ENCODE results near the gene ATE1. TPM values are rescaled to one million over a fixed set of nuclear protein-coding genes. Genes with fewer than 3 reads are reported as not detected.

ATE1 gene
- total and polyA plus RNA-seq, 2 of the 4 experiments (the other 2 are of a cell fraction) = 6.4 to 27.8 TPM

- Histone ChIP-seq H3K23ac (ENCODE audit: low read depth, low read length) (no peak overlapping the region), H3K56ac (ENCODE audit: extremely low read depth, insufficient read depth, low read length) (no peak overlapping the region), H4K8ac (ENCODE audit: low read depth in 2 of 2, low read length in 2 of 2) (no peak overlapping the region), H2AK5ac (ENCODE audit: low read depth, low read length) (no peak overlapping the region), H4K20me1 (ENCODE audit: insufficient read depth, low read length) (no peaks in the 10 kb centered on the region), H3K9ac (ENCODE audit: low read depth, low read length) (no peak overlapping the region), H2BK20ac (ENCODE audit: low read depth, low read length) (no peak overlapping the region), H3K27me3 (ENCODE audit: control insufficient read depth, insufficient read depth, low read length) (no peaks in the 10 kb centered on the region), H3K36me3 (ENCODE audit: control insufficient read depth, insufficient read depth, low read length) (no peaks in the 10 kb centered on the region), H3K4me3 (ENCODE audit: insufficient read depth, low read depth, low read length) (no peak overlapping the region), H2AK9ac (replicated peaks; ENCODE audit: low read depth, low read length, poor library complexity) (no peak overlapping the region), H3K4me2 (ENCODE audit: low read depth, low read length) (no peak overlapping the region), H2BK15ac (ENCODE audit: low read depth, low read length) (no peak overlapping the region), H4K5ac (ENCODE audit: low read depth, low read length) (no peak overlapping the region), H3K27ac (ENCODE audit: insufficient read depth, low read length) (no peak overlapping the region), H2BK120ac (ENCODE audit: low read depth, low read length) (no peak overlapping the region), H2AFZ (replicated peaks; ENCODE audit: low read length, poor library complexity) (no peak overlapping the region), H3K18ac (ENCODE audit: low read depth, low read length) (no peak overlapping the region), H3K4me1 (ENCODE audit: control insufficient read depth, insufficient read depth, low read length) (no peaks in the 10 kb centered on the region), H4K91ac (ENCODE audit: insufficient read depth, low read depth, low read length) (no peak overlapping the region), H3K79me1 (ENCODE audit: low read depth in 1 of 2, low read length in 2 of 2) (no peaks in the 10 kb centered on the region), H2BK5ac (ENCODE audit: low read depth, low read length, poor library complexity, severe bottlenecking) (no peak overlapping the region), H3K4ac (ENCODE audit: low read depth, low read length) (no peak overlapping the region), H3K14ac (replicated peaks; ENCODE audit: low read depth, low read length) (no peak overlapping the region), H3K9me3 (ENCODE audit: control insufficient read depth, insufficient read depth, low read length) (peaks cover 3% of the 10 kb centered on the region), H3K9me1 (ENCODE audit: insufficient read depth, low read length) (no peaks in the 10 kb centered on the region)
- no TSS peak for BruUV-seq (replicated peaks)
- WGBS, 2 experiments (ENCODE audit: extremely low coverage in 2 of 2, insufficient read length in 1 of 2) = 80% methylated on average over 2 of the region's 10 CpGs; no CpG with 5 or more reads in 1 of the 2 experiments
- TF ChIP-seq CHD1 (IDR thresholded peaks at IDR 0.05; ENCODE audit: low read depth, low read length) = no peak
- TF ChIP-seq NFE2L2 (IDR thresholded peaks at IDR 0.05; ENCODE audit: low read depth, low read length) = no peak
- TF ChIP-seq CEBPB (IDR thresholded peaks at IDR 0.05; ENCODE audit: low read depth, low read length) = no peak
- no peak for TF ChIP-seq RAD21 (IDR thresholded peaks at IDR 0.05; ENCODE audit: low read length)
- TF ChIP-seq BHLHE40 (IDR thresholded peaks at IDR 0.05; ENCODE audit: low read depth, low read length) = no peak
- TF ChIP-seq MAZ (IDR thresholded peaks at IDR 0.05; ENCODE audit: borderline replicate concordance, low read depth, low read length) = no peak
- TF ChIP-seq MAFK (IDR thresholded peaks at IDR 0.05; ENCODE audit: low read depth, low read length) = no peak
- no peak for TF ChIP-seq RFX5 (IDR thresholded peaks at IDR 0.05; ENCODE audit: low read depth, low read length)
- no peak for TF ChIP-seq USF2 (IDR thresholded peaks at IDR 0.05; ENCODE audit: low read depth, low read length)
- no peak for TF ChIP-seq FOS (IDR thresholded peaks at IDR 0.05; ENCODE audit: low read depth, low read length)
- no peak for TF ChIP-seq CTCF (conservative IDR thresholded peaks at IDR 0.05; ENCODE audit: low read depth, low read length)
- TF ChIP-seq MXI1 (IDR thresholded peaks at IDR 0.05; ENCODE audit: borderline replicate concordance, low read depth, low read length) = no peak
- no peak for TF ChIP-seq POLR2A (IDR thresholded peaks at IDR 0.05; ENCODE audit: low read depth, low read length)
- no peak for TF ChIP-seq RCOR1 (IDR thresholded peaks at IDR 0.05; ENCODE audit: insufficient replicate concordance, low read length)
- intact Hi-C loops (cut with micrococcal nuclease) = no loop called here
- ATAC-seq (ENCODE audit: low read depth) (no peak), DNase-seq (no peak)
- POLR2A ChIA-PET (ENCODE audit: unreplicated experiment) = no interaction called here
- dilution Hi-C loops (cut with HindIII; ENCODE audit: low sequenced_read_pairs, unreplicated experiment) = no loop called here
- in situ Hi-C loops (cut with MboI; ENCODE audit: low sequenced_read_pairs) = no loop called here
- CTCF ChIA-PET = no interaction called here
Measured at GRCh38 chr10:121692626-121693025, 235.2 kb downstream of the ATE1 start.
